A549 (cell line): Measurements from ENCODE around the gene PRR13. TPM values are rescaled to one million over a fixed set of nuclear protein-coding genes. Genes with fewer than 3 reads are reported as not detected.

ENCODE experiments used
- ATAC-seq, 2 experiments: fragments of 200-7000 bp in 1 of 2; fragments of >200 bp in 1 of 2; cut with Nextera tagmentation in 1 of 2; cut with Tn5 transposase in 1 of 2; 3 replicates each; pipeline versions ENCODE4 v1.8.0 to v1.9.1; 2018 to 2020; ENCODE audit warnings: mild to moderate bottlenecking in 1 of 2, moderate library complexity in 1 of 2
- CTCF ChIA-PET: fragments of 300-600 bp; sonication (Branson Sonifier 250); formaldehyde crosslinking; extraction: SDS; loops from one replicate; lab custom pipeline; 2021; ENCODE audit warnings: antibody characterized with exemption, inconsistent platforms; lab: Yijun Ruan, JAX
- POLR2A ChIA-PET: fragments of 350-600 bp; formaldehyde crosslinking; extraction: SDS; loops from one replicate; lab custom pipeline; 2021; ENCODE audit warnings: antibody characterized with exemption, inconsistent platforms; lab: Yijun Ruan, JAX
- DNase-seq, 2 experiments: peaks; one replicate each; pipeline versions ENCODE4 v3.0.0 to v3.0.0-alpha.2; 2011 to 2016; ENCODE audit warnings: low read depth in 1 of 2, low spot score in 1 of 2
- FAIRE-seq: peaks from 2 replicates; lab custom pipeline; 2011; peaks lifted over from hg19 to GRCh38; lab: Jason Lieb, UNC
- H3K27ac ChIP-seq, 2 experiments: fragments of >200 bp; sonication (Bioruptor Twin); formaldehyde crosslinking; 3 replicates each; pipeline ENCODE4 v1.5.1; 2016 to 2017
- H3K4me1 ChIP-seq: fragments of >200 bp; sonication (Bioruptor Twin); formaldehyde crosslinking; 3 replicates; pipeline ENCODE4 v1.6.1; 2016
- H3K4me2 ChIP-seq: fragments of >200 bp; sonication (Bioruptor Twin); formaldehyde crosslinking; 3 replicates; pipeline ENCODE4 v1.6.1; 2016
- H3K4me3 ChIP-seq: fragments of >200 bp; sonication (Bioruptor Twin); formaldehyde crosslinking; 3 replicates; pipeline ENCODE4 v1.5.1; 2016
- H3K9me3 ChIP-seq: fragments of >200 bp; sonication (Bioruptor Twin); formaldehyde crosslinking; 3 replicates; pipeline ENCODE4 v1.6.1; 2016
- CBX2 ChIP-seq: fragments of 200-600 bp; sonication (generic); IDR thresholded peaks from 2 replicates; pipeline ENCODE4 v1.6.1; 2016; ENCODE audit warnings: low read depth, mild to moderate bottlenecking, borderline replicate concordance
- CBX8 ChIP-seq: fragments of 200-600 bp; sonication (generic); IDR thresholded peaks from 2 replicates; pipeline ENCODE4 v1.6.1; 2016
- CHD2 ChIP-seq: fragments of 150-350 bp; IDR thresholded peaks from 2 replicates; pipeline ENCODE4 v1.6.1; 2014; ENCODE audit warnings: low read length; ENCODE audit not compliant: partially characterized antibody
- CHD4 ChIP-seq: fragments of 200-600 bp; sonication (generic); IDR thresholded peaks from 2 replicates; pipeline ENCODE4 v1.6.1; 2016; ENCODE audit warnings: antibody characterized with exemption, mild to moderate bottlenecking, borderline replicate concordance
- EP300 ChIP-seq, 2 experiments: fragments of >200 bp; sonication (Bioruptor Twin); formaldehyde crosslinking; IDR thresholded peaks; 2 replicates in 1 of 2; 3 replicates in 1 of 2; pipeline ENCODE4 v1.6.1; 2016 to 2017
- ESRRA ChIP-seq: fragments of 150-350 bp; IDR thresholded peaks from 2 replicates; pipeline ENCODE4 v1.6.1; 2014; ENCODE audit warnings: mild to moderate bottlenecking, low read length, borderline replicate concordance
- FOSL2 ChIP-seq, 2 experiments: fragments of 450-650 bp in 1 of 2; fragments of >200 bp in 1 of 2; sonication (Bioruptor Twin) in 1 of 2; formaldehyde crosslinking; IDR thresholded peaks; 2 replicates each; pipeline versions ENCODE4 v1.5.0 to v1.6.1; 2016 to 2020; ENCODE audit warnings: mild to moderate bottlenecking in 1 of 2, moderate library complexity in 1 of 2
- FOXS1 ChIP-seq: fragments of 250-450 bp; sonication (Bioruptor Pico); IDR thresholded peaks from 2 replicates; pipeline ENCODE4 v1.5.0; 2020; ENCODE audit warnings: mild to moderate bottlenecking, moderate library complexity
- GATA3 ChIP-seq: IDR thresholded peaks from 2 replicates; pipeline ENCODE4 v1.6.1; 2012; ENCODE audit warnings: borderline replicate concordance
- HEYL ChIP-seq: fragments of 250-450 bp; sonication (Bioruptor Pico); IDR thresholded peaks from 2 replicates; pipeline ENCODE4 v1.8.0; 2021; ENCODE audit warnings: mild to moderate bottlenecking, moderate library complexity
- HOXA7 ChIP-seq: fragments of 250-450 bp; sonication (Bioruptor Pico); IDR thresholded peaks from 2 replicates; pipeline ENCODE4 v1.5.0; 2020; ENCODE audit warnings: mild to moderate bottlenecking, moderate library complexity
- MYC ChIP-seq: IDR thresholded peaks from 2 replicates; pipeline ENCODE4 v1.6.1; 2012; ENCODE audit warnings: mild to moderate bottlenecking, inconsistent platforms, low read length, improper control_type of control experiment, borderline replicate concordance
- NPAS2 ChIP-seq: fragments of 250-450 bp; sonication (Bioruptor Pico); IDR thresholded peaks from 2 replicates; pipeline ENCODE4 v1.8.0; 2022; ENCODE audit warnings: mild to moderate bottlenecking, moderate library complexity, borderline replicate concordance
- NR3C1 ChIP-seq: fragments of >200 bp; sonication (Bioruptor Twin); formaldehyde crosslinking; IDR thresholded peaks from 3 replicates; pipeline ENCODE4 v1.6.1; 2017
- POLR2AphosphoS2 ChIP-seq: conservative IDR thresholded peaks from 2 replicates; pipeline ENCODE4 v1.6.1; 2012; ENCODE audit warnings: low read length, improper control_type of control experiment, inconsistent platforms
- RARB ChIP-seq: fragments of 250-450 bp; sonication (Bioruptor Pico); IDR thresholded peaks from 2 replicates; pipeline ENCODE4 v1.8.0; 2021; ENCODE audit warnings: mild to moderate bottlenecking, moderate library complexity
- RFX5 ChIP-seq: fragments of 450-650 bp; IDR thresholded peaks from 2 replicates; pipeline ENCODE4 v1.7.1; 2014; ENCODE audit warnings: antibody characterized with exemption, mild to moderate bottlenecking, moderate library complexity
- TFCP2L1 ChIP-seq: fragments of 250-450 bp; sonication (Bioruptor Pico); IDR thresholded peaks from 2 replicates; pipeline ENCODE4 v1.5.0; 2021; ENCODE audit warnings: mild to moderate bottlenecking
- ZC3H11A ChIP-seq: fragments of 450-650 bp; IDR thresholded peaks from 2 replicates; pipeline ENCODE4 v1.6.1; 2014; ENCODE audit warnings: antibody characterized with exemption, mild to moderate bottlenecking
- WGBS: methylation state at CpG from one replicate; pipeline ENCODE4 v1.1.6; 2017; ENCODE audit errors: missing lambda C conversion rate; 5-methylcytosine and 5-hydroxymethylcytosine counted together
- polyA plus RNA-seq, 4 experiments: library from polyadenylated mRNA; depleted of rRNA in 3 of 4; stranded (reverse); fragments of >200 nt; fragmentation: RNase III in 1 of 4; extraction: RNeasy Plus Mini Kit Qiagen cat#74134 plus additional on column Dnase treatment in 1 of 4; gene quantifications; 2 replicates in 3 of 4; 3 replicates in 1 of 4; pipeline ENCODE4 v1.2.3, GENCODE V29; 2011 to 2017
- TF ChIP-seq, protein P1 (sequence below): fragments of 450-650 bp; IDR thresholded peaks from 2 replicates; pipeline ENCODE4 v1.6.1; 2014; ENCODE audit warnings: antibody characterized with exemption
- TF ChIP-seq, protein P2 (sequence below): fragments of 250-450 bp; sonication (Bioruptor Pico); IDR thresholded peaks from 2 replicates; pipeline ENCODE4 v1.5.0; 2021; ENCODE audit warnings: mild to moderate bottlenecking, moderate library complexity, borderline replicate concordance
- TF ChIP-seq, protein P3 (sequence below): fragments of 200-600 bp; sonication (generic); IDR thresholded peaks from 2 replicates; pipeline ENCODE4 v1.6.1; 2016; ENCODE audit warnings: antibody characterized with exemption, mild to moderate bottlenecking, moderate library complexity
- TF ChIP-seq, protein P4 (sequence below): IDR thresholded peaks from 2 replicates; pipeline ENCODE4 v1.6.1; 2012; ENCODE audit warnings: low read depth, borderline replicate concordance
- TF ChIP-seq, protein P5 (sequence below): IDR thresholded peaks from 2 replicates; pipeline ENCODE4 v1.6.1; 2012
- TF ChIP-seq, protein P6 (sequence below): fragments of >200 bp; sonication (Bioruptor Twin); formaldehyde crosslinking; IDR thresholded peaks from 3 replicates; pipeline ENCODE4 v1.5.1; 2016

The PRR13 gene
- polyA plus RNA-seq, 2 of the 4 experiments (the other 2 are of a cell fraction): 203 to 221 TPM

DNA sequence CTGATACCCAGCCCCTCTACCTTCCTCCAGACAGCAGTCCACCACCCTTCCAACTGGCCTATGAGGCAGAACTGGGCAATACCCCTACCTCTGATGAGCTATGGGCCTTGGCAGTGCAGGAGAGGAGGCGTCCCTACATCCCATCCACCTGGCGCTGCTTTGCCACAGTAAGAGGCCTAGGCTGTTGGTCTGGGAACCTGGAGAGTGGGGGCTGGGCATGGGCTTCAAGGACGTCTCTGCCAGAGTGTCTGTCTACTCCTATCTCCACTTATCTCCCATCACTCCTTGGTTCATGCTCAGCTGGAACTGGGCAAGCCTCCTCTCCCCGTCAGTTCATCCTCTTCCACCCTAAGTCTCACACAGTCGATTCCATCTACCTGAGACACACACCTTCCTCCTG is 11.4 kb upstream of the PRR13 start:
- H3K4me1 ChIP-seq: peaks cover 45% of the 10 kb centered on the region
- ATAC-seq (no peak), FAIRE-seq (no peak), DNase-seq (no peak)
- WGBS: 95% methylated on average over 5 of the region's 5 CpGs
- POLR2A ChIA-PET: interaction anchor here (0.8 to 1.6 kb wide), 2 partner anchors 11 kb away, joined by 3 to 7 read pairs; partner anchors contain the start of gene PRR13
- H3K9me3 ChIP-seq: no peaks in the 10 kb centered on the region
- H3K4me2 ChIP-seq: no peak overlapping the region
- no peak overlapping the region for H3K4me3 ChIP-seq
- H3K27ac ChIP-seq: peak overlapping the region; percentile 71 to 85; a peak in 5 of 6 replicates
- CTCF ChIA-PET: interaction anchor here (1.2 to 16.7 kb wide), 7 partner anchors 8 to 109 kb away, joined by 3 to 408 read pairs (median 8); partner anchors contain the start of genes AAAS and PRR13
- TF ChIP-seq CHD2 (no peak), FOSL2 (IDR thresholded peaks at IDR 0.05) (no peak), FOSL2 (CRISPR knock-in tag; IDR thresholded peaks at IDR 0.05) (no peak), GATA3 (no peak), POLR2AphosphoS2 (no peak), ESRRA (no peak), RFX5 (no peak), NPAS2 (no peak), EP300 (IDR thresholded peaks at IDR 0.05) (no peak), CHD4 (no peak), NR3C1 (no peak), CBX2 (no peak), ZC3H11A (no peak), CBX8 (no peak), RARB (CRISPR knock-in tag) (no peak), TFCP2L1 (CRISPR knock-in tag) (no peak)
- TF ChIP-seq, protein P1, sequence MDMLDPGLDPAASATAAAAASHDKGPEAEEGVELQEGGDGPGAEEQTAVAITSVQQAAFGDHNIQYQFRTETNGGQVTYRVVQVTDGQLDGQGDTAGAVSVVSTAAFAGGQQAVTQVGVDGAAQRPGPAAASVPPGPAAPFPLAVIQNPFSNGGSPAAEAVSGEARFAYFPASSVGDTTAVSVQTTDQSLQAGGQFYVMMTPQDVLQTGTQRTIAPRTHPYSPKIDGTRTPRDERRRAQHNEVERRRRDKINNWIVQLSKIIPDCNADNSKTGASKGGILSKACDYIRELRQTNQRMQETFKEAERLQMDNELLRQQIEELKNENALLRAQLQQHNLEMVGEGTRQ: no peak
- TF ChIP-seq, protein P2, sequence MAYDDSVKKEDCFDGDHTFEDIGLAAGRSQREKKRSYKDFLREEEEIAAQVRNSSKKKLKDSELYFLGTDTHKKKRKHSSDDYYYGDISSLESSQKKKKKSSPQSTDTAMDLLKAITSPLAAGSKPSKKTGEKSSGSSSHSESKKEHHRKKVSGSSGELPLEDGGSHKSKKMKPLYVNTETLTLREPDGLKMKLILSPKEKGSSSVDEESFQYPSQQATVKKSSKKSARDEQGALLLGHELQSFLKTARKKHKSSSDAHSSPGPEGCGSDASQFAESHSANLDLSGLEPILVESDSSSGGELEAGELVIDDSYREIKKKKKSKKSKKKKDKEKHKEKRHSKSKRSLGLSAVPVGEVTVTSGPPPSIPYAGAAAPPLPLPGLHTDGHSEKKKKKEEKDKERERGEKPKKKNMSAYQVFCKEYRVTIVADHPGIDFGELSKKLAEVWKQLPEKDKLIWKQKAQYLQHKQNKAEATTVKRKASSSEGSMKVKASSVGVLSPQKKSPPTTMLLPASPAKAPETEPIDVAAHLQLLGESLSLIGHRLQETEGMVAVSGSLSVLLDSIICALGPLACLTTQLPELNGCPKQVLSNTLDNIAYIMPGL: no peak
- TF ChIP-seq, protein P3, sequence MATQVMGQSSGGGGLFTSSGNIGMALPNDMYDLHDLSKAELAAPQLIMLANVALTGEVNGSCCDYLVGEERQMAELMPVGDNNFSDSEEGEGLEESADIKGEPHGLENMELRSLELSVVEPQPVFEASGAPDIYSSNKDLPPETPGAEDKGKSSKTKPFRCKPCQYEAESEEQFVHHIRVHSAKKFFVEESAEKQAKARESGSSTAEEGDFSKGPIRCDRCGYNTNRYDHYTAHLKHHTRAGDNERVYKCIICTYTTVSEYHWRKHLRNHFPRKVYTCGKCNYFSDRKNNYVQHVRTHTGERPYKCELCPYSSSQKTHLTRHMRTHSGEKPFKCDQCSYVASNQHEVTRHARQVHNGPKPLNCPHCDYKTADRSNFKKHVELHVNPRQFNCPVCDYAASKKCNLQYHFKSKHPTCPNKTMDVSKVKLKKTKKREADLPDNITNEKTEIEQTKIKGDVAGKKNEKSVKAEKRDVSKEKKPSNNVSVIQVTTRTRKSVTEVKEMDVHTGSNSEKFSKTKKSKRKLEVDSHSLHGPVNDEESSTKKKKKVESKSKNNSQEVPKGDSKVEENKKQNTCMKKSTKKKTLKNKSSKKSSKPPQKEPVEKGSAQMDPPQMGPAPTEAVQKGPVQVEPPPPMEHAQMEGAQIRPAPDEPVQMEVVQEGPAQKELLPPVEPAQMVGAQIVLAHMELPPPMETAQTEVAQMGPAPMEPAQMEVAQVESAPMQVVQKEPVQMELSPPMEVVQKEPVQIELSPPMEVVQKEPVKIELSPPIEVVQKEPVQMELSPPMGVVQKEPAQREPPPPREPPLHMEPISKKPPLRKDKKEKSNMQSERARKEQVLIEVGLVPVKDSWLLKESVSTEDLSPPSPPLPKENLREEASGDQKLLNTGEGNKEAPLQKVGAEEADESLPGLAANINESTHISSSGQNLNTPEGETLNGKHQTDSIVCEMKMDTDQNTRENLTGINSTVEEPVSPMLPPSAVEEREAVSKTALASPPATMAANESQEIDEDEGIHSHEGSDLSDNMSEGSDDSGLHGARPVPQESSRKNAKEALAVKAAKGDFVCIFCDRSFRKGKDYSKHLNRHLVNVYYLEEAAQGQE: no peak
- TF ChIP-seq, protein P4, sequence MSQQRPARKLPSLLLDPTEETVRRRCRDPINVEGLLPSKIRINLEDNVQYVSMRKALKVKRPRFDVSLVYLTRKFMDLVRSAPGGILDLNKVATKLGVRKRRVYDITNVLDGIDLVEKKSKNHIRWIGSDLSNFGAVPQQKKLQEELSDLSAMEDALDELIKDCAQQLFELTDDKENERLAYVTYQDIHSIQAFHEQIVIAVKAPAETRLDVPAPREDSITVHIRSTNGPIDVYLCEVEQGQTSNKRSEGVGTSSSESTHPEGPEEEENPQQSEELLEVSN: no peak
- TF ChIP-seq, protein P5, sequence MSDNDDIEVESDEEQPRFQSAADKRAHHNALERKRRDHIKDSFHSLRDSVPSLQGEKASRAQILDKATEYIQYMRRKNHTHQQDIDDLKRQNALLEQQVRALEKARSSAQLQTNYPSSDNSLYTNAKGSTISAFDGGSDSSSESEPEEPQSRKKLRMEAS: no peak

DNA sequence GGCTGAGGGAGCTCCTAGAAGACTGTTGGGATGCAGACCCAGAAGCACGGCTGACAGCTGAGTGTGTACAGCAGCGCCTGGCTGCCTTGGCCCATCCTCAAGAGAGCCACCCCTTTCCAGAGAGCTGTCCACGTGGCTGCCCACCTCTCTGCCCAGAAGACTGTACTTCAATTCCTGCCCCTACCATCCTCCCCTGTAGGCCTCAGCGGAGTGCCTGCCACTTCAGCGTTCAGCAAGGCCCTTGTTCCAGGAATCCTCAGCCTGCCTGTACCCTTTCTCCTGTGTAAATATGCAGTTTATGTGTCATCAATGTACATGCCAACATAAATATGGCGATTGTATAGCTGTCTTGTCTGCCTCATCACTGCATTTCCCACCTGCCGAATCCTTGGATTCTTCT is 10.3 kb upstream of the PRR13 start:
- FAIRE-seq: no peak
- Histone ChIP-seq H3K9me3 (no peaks in the 10 kb centered on the region), H3K4me2 (peak overlapping the region; percentile 57), H3K4me1 (peaks cover 45% of the 10 kb centered on the region), H3K4me3 (no peak overlapping the region), H3K27ac (peak overlapping the region; percentile 63 to 85; a peak in 5 of 6 replicates)
- ChIA-PET CTCF (interaction anchor here (1.1 to 16.7 kb wide), 9 partner anchors 9 to 107 kb away, joined by 3 to 408 read pairs (median 4); partner anchors contain the start of gene PRR13), POLR2A (interaction anchor here (1.6 kb wide), 1 partner anchor 10 kb away, joined by 7 read pairs; the partner anchor contains the start of gene PRR13)
- peak in 1 of 2 experiments; percentile 41 for DNase-seq
- WGBS: 42% methylated on average over 7 of the region's 7 CpGs
- ATAC-seq: peak in 1 of 2 experiments; percentile 23; a peak in 3 of 6 replicates
- TF ChIP-seq, protein P4: no peak
- TF ChIP-seq, protein P5: peak; percentile 51; the same call in 1 of the 2 replicates
- TF ChIP-seq FOSL2 (IDR thresholded peaks at IDR 0.05) (no peak), FOSL2 (CRISPR knock-in tag; IDR thresholded peaks at IDR 0.05) (peak; percentile 48), HEYL (CRISPR knock-in tag) (no peak), MYC (no peak), HOXA7 (CRISPR knock-in tag) (no peak), FOXS1 (peak; percentile 99; the same call in 1 of the 2 replicates)
- TF ChIP-seq, protein P6, sequence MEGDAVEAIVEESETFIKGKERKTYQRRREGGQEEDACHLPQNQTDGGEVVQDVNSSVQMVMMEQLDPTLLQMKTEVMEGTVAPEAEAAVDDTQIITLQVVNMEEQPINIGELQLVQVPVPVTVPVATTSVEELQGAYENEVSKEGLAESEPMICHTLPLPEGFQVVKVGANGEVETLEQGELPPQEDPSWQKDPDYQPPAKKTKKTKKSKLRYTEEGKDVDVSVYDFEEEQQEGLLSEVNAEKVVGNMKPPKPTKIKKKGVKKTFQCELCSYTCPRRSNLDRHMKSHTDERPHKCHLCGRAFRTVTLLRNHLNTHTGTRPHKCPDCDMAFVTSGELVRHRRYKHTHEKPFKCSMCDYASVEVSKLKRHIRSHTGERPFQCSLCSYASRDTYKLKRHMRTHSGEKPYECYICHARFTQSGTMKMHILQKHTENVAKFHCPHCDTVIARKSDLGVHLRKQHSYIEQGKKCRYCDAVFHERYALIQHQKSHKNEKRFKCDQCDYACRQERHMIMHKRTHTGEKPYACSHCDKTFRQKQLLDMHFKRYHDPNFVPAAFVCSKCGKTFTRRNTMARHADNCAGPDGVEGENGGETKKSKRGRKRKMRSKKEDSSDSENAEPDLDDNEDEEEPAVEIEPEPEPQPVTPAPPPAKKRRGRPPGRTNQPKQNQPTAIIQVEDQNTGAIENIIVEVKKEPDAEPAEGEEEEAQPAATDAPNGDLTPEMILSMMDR: no peak
- TF ChIP-seq, protein P1: no peak
